GM11168 (cell line): ENCODE data around the gene FGFBP3.

Experiments
- in situ Hi-C: fragments of 300-500 bp; cut with MboI; formaldehyde crosslinking; loops from one replicate; pipeline ENCODE4 v1.12.0; 2022; ENCODE audit warnings: low sequenced_read_pairs; ENCODE audit not compliant: unreplicated experiment

The FGFBP3 gene

GRCh38 chr10:91864744-91865143 is 44.5 kb downstream of the FGFBP3 start:
- in situ Hi-C loops = no loop called here

GRCh38 chr10:91864099-91864498 is 45.2 kb downstream of the FGFBP3 start:
- in situ Hi-C loops = no loop called here

- in situ Hi-C loops = no loop called here
Measured at GRCh38 chr10:91860885-91861284, 48.4 kb downstream of the FGFBP3 start.

GRCh38 chr10:91856637-91857036 is 52.6 kb downstream of the FGFBP3 start:
- in situ Hi-C loops = no loop called here
